IPS-15b (cell line): Measurements from ENCODE around the gene ATPAF2.

Experiments used
- H3K27me3 ChIP-seq: one replicate; pipeline ENCODE4 v1.6.1; 2013; ENCODE audit warnings: low read length; ENCODE audit not compliant: control insufficient read depth, insufficient read depth
- H3K36me3 ChIP-seq: one replicate; pipeline ENCODE4 v1.6.1; 2013; ENCODE audit warnings: low read length; ENCODE audit not compliant: control insufficient read depth, insufficient read depth
- H3K4me1 ChIP-seq: one replicate; pipeline ENCODE4 v1.6.1; 2013; ENCODE audit warnings: mild to moderate bottlenecking, low read length; ENCODE audit not compliant: control insufficient read depth, insufficient read depth
- H3K4me3 ChIP-seq: one replicate; pipeline ENCODE4 v1.5.1; 2013; ENCODE audit warnings: low read depth, low read length
- H3K9ac ChIP-seq: one replicate; pipeline ENCODE4 v1.6.1; 2013; ENCODE audit warnings: low read depth, mild to moderate bottlenecking, low read length
- H3K9me3 ChIP-seq: one replicate; pipeline ENCODE4 v1.6.1; 2013; ENCODE audit warnings: mild to moderate bottlenecking, low read length; ENCODE audit not compliant: control insufficient read depth, insufficient read depth

Gene ATPAF2

GRCh38 chr17:18064053-18064452 lies 25.1 kb upstream of the ATPAF2 start:
- Histone ChIP-seq H3K27me3 (no peaks in the 10 kb centered on the region), H3K4me3 (no peak overlapping the region), H3K4me1 (no peaks in the 10 kb centered on the region), H3K9ac (no peak overlapping the region), H3K9me3 (no peaks in the 10 kb centered on the region), H3K36me3 (peaks cover 11% of the 10 kb centered on the region)

DNA sequence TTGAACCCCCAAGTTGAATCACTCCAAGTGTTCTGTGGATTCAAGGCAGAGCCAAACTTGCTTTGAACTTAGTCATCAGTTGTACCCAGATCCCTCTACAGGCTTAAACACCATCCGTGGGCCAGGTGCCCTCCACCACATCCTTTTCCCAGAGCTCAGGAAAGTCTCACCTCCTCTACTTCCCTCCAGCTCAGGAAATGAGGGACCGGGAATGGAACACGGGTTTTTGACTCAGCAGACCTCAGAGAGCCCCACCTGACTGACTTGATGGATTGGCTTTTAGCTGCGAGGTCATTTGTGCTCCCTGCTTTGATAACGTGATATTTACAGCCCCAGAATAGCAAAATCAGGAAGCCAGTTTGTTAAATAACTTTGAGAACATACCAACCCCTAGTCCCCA lies 20.3 kb upstream of the ATPAF2 start:
- Histone ChIP-seq H3K4me3 (no peak overlapping the region), H3K27me3 (no peaks in the 10 kb centered on the region), H3K9me3 (no peaks in the 10 kb centered on the region), H3K36me3 (peaks cover 17% of the 10 kb centered on the region), H3K9ac (no peak overlapping the region), H3K4me1 (no peaks in the 10 kb centered on the region)

- Histone ChIP-seq H3K27me3 (no peaks in the 10 kb centered on the region), H3K9me3 (no peaks in the 10 kb centered on the region), H3K36me3 (peaks cover 10% of the 10 kb centered on the region), H3K9ac (no peak overlapping the region), H3K4me1 (no peaks in the 10 kb centered on the region), H3K4me3 (no peak overlapping the region)
Observed at GRCh38 chr17:18056214-18056613, 17.2 kb upstream of the ATPAF2 start.

DNA sequence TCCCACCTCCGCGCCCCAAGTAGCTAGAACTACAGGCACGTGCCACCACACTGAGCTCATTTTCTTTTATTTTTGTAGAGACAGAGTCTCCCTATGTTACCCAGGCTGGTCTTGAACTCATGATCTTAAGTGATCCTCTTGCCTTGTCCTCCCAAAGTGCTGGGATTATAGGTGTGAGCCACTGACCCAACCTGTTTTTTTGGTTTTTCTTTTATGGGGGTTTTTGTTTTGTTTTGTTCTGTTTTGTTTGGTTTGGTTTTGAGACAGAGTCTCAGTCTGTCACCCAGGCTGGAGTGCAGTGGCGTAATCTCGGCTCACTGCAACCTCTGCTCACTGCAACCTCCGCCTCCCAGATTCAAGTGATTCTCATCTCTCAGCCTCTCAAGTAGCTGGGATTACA lies 16.6 kb upstream of the ATPAF2 start:
- Histone ChIP-seq H3K4me3 (no peak overlapping the region), H3K36me3 (peaks cover 10% of the 10 kb centered on the region), H3K9me3 (no peaks in the 10 kb centered on the region), H3K27me3 (no peaks in the 10 kb centered on the region), H3K9ac (no peak overlapping the region), H3K4me1 (no peaks in the 10 kb centered on the region)

DNA sequence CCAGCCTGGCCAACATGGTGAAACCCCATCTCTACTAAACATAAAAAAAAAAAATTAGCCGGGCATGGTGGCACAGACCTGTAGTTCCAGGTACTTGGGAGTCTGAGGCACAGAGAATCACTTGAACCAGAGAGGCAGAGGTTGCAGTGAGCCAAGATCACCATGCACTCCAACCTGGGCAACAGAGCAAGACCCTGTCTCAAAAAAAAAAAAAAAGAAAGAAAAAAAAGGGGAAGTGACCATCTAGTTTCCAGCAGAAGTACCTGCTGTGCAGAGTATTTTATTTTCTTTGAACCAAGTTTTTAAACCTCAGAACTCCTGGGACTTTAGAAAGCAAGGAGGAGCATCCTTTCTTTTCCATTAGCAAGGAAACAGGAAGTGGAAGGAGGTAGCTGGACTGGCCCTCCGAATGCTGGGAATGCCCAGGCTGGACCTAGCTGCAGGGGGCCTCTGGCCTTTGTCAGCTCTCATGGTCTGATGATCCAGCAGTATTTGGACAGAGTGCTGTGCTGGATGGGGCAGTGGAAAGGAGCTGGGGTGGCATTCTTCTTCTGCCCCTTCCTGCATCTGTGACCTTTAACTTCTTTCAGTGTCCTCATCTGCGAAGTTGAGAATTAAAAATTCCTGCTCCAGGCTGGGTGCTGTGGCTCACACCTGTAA lies 6.9 kb upstream of the ATPAF2 start:
- Histone ChIP-seq H3K9me3 (no peaks in the 10 kb centered on the region), H3K4me3 (no peak overlapping the region), H3K9ac (no peak overlapping the region), H3K27me3 (no peaks in the 10 kb centered on the region), H3K4me1 (no peaks in the 10 kb centered on the region), H3K36me3 (no peaks in the 10 kb centered on the region)

DNA sequence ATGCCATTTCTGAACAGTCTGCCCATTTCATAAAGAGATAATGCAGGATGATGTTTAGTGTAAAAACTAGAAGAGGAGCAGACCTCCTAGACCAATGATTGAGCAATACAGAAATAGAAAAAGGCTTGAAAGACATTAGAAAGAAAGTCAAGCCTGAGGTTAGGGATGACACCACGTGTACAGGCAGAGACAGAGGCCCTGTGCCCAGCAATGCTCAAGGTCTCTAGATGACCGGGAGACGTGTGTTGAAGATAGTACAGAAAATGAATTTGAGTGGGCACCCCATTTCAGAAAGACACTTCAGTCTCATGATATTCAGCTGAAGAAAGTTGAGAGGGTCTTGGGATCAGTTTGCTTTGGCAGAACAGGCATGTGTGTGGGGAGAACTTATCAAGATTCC lies 5.6 kb upstream of the ATPAF2 start:
- Histone ChIP-seq H3K4me1 (no peaks in the 10 kb centered on the region), H3K36me3 (no peaks in the 10 kb centered on the region), H3K4me3 (no peak overlapping the region), H3K9me3 (no peaks in the 10 kb centered on the region), H3K27me3 (no peaks in the 10 kb centered on the region), H3K9ac (no peak overlapping the region)

GRCh38 chr17:18043491-18043890 lies 4.5 kb upstream of the ATPAF2 start:
- H3K4me3 ChIP-seq = no peak overlapping the region
- H3K9ac ChIP-seq = no peak overlapping the region
- H3K36me3 ChIP-seq = no peaks in the 10 kb centered on the region
- no peaks in the 10 kb centered on the region for H3K4me1 ChIP-seq
- H3K27me3 ChIP-seq = no peaks in the 10 kb centered on the region
- H3K9me3 ChIP-seq = no peaks in the 10 kb centered on the region

- Histone ChIP-seq H3K4me3 (no peak overlapping the region), H3K4me1 (no peaks in the 10 kb centered on the region), H3K9ac (no peak overlapping the region), H3K27me3 (no peaks in the 10 kb centered on the region), H3K9me3 (no peaks in the 10 kb centered on the region), H3K36me3 (no peaks in the 10 kb centered on the region)
Observed at GRCh38 chr17:18042983-18043382, 4.0 kb upstream of the ATPAF2 start.

GRCh38 chr17:18041776-18042175 lies 2.8 kb upstream of the ATPAF2 start:
- Histone ChIP-seq H3K36me3 (no peaks in the 10 kb centered on the region), H3K4me1 (no peaks in the 10 kb centered on the region), H3K27me3 (no peaks in the 10 kb centered on the region), H3K9ac (no peak overlapping the region), H3K9me3 (no peaks in the 10 kb centered on the region), H3K4me3 (no peak overlapping the region)

DNA sequence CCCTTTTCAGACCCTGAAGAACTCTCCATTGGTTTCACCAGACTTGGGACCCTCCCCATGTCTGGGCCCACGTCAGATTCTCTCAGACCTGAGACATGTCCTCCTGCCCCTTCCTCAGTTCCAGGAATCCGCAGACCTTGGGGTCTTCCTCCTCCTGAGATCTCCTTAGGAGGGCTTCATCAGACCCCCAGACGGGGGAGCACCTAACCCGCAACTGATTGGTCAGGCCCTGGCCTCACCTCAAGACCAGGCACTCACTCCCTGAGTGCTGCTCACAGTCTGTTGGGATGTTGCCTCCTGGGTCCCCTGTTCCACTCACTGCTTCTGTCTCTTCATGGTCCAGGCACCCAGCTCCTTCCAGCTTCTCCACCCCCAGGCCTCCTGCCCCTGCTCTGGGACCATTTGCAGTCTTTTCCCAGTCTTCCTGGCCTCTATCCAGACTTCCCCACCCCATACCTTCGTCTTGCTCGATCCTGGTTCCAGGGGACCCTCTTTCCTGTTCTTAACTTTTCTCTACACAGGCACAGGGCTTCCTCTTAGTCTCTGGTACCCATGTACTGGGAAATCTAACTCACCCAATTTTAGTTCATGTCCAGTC lies 1.4 kb upstream of the ATPAF2 start:
- no peaks in the 10 kb centered on the region for H3K36me3 ChIP-seq
- no peaks in the 10 kb centered on the region for H3K9me3 ChIP-seq
- no peaks in the 10 kb centered on the region for H3K4me1 ChIP-seq
- H3K27me3 ChIP-seq = no peaks in the 10 kb centered on the region
- H3K9ac ChIP-seq = peak overlapping the region; percentile 47
- peak overlapping the region; percentile 67 for H3K4me3 ChIP-seq

DNA sequence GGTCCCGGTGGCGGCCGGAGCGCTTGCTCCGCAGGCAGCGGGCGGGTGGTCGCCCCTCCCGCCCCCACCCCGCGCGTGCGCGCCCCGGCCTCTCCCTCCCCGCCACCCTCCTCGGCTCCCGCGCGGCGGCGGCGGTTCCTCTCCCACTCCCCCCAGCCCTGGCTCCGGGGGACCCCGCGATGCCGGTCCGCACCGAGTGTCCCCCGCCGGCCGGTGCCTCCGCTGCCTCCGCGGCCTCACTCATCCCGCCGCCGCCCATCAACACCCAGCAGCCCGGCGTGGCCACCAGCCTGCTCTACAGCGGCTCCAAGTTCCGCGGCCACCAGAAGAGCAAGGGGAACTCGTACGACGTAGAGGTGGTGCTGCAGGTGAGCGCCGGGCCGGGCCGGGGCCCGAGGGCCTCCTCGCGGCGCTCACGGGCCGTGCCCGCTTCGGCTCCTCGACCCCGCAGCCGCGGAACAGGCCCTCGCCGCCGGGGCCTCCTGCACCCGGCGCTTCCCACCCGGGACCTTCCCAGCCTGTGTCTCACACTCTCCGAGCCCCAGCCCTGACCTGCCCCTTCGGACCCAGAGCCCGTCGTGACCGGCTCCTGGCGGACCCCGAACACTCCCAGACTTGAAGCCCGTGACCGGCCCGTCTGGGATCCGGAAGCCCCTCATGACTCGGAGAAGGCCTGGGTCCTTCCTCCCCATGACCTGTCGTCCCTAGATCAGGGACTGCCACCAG lies 730 bp upstream of the ATPAF2 start:
- Histone ChIP-seq H3K27me3 (no peaks in the 10 kb centered on the region), H3K9ac (peak overlapping the region; percentile 47), H3K4me3 (peak overlapping the region; percentile 67), H3K36me3 (no peaks in the 10 kb centered on the region), H3K9me3 (no peaks in the 10 kb centered on the region), H3K4me1 (no peaks in the 10 kb centered on the region)
